ENCODE measurements around the gene NFATC1. TPM values are rescaled to one million over a fixed set of nuclear protein-coding genes. Genes with fewer than 3 reads are reported as not detected.

Gene NFATC1
- total RNA-seq, 4 donors from 2014 or later, result 10.1 to 15.0 (median 12.7) TPM

DNA sequence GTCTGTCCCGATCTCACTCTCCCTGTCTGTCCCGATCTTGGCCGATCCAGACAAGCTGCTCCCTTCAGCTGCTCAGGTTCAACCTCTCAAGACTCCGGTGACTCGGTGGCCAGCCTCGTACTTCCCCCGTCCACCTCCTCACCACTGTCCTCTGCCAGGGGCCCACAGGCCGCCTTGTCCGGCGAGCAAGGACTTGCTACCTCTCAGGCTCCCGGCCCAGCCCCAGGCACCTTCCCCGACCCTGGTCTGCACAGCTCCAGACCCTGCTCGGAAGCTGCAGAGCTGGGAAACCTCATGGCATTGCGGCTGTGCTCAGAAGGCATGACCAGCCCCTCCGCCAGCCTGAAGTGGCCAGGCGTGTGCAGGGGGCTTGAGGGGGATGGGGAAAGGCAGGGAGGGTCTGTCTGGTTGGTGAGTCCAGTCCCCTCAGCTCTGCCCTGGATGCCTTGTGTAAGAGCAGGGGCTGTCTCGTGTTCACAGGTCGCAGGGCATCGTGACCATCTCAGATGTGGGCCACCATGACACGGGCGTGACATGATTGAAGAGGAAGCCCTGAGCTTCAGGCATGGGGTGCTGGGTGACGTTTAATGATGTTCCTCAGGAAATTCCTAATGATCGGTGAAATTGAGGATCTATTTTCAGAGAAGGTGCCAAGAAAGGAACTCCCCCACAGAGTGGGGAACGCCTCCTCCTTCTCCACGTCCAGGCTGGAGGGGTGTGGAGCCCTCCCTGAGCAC, 162.6 kb downstream of the NFATC1 start:
- whole genome bisulfite sequencing, 2 donors, result 69 to 76% methylated on average over 21 to 22 of the region's 25 CpGs
- no peak for DNase-seq
- Histone ChIP-seq H3K36me3 (no peaks in the 10 kb centered on the region), H3K4me1 (no peaks in the 10 kb centered on the region), H3K9me3 (no peaks in the 10 kb centered on the region), H3K27me3 (no peaks in the 10 kb centered on the region), H3K4me3 (replicated peaks in 1 of 3) (no peak overlapping the region), H3K27ac (no peak overlapping the region)
- intact Hi-C loops (cut with DNase I), result no loop called here
- TF ChIP-seq, protein P1, sequence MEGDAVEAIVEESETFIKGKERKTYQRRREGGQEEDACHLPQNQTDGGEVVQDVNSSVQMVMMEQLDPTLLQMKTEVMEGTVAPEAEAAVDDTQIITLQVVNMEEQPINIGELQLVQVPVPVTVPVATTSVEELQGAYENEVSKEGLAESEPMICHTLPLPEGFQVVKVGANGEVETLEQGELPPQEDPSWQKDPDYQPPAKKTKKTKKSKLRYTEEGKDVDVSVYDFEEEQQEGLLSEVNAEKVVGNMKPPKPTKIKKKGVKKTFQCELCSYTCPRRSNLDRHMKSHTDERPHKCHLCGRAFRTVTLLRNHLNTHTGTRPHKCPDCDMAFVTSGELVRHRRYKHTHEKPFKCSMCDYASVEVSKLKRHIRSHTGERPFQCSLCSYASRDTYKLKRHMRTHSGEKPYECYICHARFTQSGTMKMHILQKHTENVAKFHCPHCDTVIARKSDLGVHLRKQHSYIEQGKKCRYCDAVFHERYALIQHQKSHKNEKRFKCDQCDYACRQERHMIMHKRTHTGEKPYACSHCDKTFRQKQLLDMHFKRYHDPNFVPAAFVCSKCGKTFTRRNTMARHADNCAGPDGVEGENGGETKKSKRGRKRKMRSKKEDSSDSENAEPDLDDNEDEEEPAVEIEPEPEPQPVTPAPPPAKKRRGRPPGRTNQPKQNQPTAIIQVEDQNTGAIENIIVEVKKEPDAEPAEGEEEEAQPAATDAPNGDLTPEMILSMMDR (IDR thresholded peaks at IDR 0.05), result no peak
- TF ChIP-seq POLR2A (IDR thresholded peaks at IDR 0.05), result no peak

DNA sequence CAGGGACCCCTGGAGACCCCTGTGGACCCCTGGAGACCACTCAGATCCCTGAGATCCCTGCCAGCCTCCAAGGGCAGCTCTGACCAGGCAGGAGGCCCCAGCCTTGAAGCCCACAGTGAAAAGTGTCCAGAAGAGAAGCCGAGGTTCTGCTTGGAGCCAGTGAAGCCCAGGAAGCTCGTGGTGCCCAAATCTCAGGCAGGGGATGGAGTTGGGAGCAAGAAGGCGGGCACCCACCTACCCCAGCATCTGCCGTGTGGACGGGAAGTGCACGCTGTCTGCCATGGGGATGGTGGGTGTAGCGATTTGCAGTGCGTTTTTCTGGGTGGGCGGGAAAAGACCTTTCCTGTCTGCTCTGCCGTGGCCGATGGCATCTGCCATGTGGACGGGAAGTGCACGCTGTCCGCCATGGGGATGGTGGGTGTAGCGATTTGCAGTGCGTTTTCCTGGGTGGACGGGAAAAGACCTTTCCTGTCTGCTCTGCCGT, 163.2 kb downstream of the NFATC1 start:
- Histone ChIP-seq H3K27ac (no peak overlapping the region), H3K9me3 (no peaks in the 10 kb centered on the region), H3K36me3 (no peaks in the 10 kb centered on the region), H3K4me3 (replicated peaks in 1 of 3) (no peak overlapping the region), H3K27me3 (no peaks in the 10 kb centered on the region), H3K4me1 (no peaks in the 10 kb centered on the region)
- TF ChIP-seq, protein P1 (IDR thresholded peaks at IDR 0.05), result no peak
- no peak for TF ChIP-seq POLR2A (IDR thresholded peaks at IDR 0.05)
- WGBS, 2 donors, result 92 to 98% methylated on average over 18 of the region's 18 CpGs
- no peak for DNase-seq
- intact Hi-C loops (cut with DNase I), result no loop called here

DNA sequence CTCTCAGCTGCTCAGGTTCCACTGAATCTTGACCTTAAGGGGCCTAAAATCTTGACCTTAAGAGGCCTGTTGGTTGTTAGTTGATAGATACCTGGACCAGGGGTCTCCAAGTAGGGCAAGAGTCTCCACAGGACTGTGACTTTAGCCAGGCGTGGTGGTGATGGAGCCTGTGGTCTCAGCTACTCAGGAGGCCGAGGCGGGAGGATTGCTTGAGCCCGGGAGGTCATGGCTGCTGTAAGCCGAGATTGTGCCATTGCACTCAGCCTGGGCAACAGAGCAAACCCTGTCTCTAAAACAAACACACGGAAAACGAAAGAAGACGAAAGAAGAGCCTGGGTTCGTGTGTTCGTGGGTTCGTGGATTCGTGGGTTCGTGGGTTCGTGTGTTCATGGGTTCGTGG, 163.7 kb downstream of the NFATC1 start:
- no peaks in the 10 kb centered on the region for H3K9me3 ChIP-seq
- TF ChIP-seq, protein P1 (IDR thresholded peaks at IDR 0.05), result no peak
- TF ChIP-seq POLR2A (IDR thresholded peaks at IDR 0.05), result no peak
- H3K4me3 ChIP-seq (replicated peaks in 1 of 3), result no peak overlapping the region
- no peak for DNase-seq
- no peaks in the 10 kb centered on the region for H3K36me3 ChIP-seq
- H3K27me3 ChIP-seq, result no peaks in the 10 kb centered on the region
- 94% methylated on average over 15 of the region's 15 CpGs for WGBS, 2 donors
- intact Hi-C loops (cut with DNase I), result no loop called here
- H3K27ac ChIP-seq, result no peak overlapping the region
- H3K4me1 ChIP-seq, result no peaks in the 10 kb centered on the region

DNA sequence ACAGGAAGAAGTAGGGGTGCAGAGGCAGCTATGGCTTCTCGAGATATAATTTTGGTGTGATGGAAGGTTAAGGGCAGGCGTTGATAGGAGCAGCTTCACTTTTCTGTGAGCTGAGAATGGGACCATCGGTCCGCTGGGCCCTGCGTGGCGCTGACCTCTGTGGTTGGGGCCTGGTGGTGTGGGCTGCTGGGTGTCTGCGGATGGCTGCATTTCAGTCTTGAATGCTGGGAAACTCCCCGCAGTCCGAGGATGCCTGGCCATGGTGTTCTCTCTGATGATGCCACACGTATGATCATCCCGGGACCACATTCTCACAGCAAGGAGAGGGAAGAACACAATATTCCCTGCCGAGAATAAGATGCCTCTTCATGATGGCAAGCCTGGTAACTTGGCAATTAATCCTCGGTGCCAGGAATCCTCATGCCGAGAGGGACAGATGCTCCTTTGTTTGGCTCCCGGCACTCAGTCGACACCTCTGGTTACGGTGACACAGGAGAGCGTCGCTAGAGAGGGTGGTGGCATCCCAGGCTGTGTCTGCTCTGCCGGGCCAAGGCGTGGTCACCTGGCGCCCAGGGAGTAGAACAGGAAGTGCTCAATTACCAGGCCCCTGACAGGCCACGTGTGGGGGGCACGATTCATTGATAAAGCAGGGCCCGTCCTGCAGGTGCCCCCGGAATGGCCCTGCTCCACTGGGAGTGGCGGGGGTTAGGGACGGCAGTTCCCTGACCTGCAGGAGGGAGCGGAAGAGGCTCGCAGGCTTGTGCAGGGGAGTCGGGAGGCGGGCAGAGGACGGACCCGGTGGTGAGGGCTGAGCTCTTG, 164.5 kb downstream of the NFATC1 start:
- Histone ChIP-seq H3K4me3 (replicated peaks in 1 of 3) (no peak overlapping the region), H3K27ac (no peak overlapping the region), H3K4me1 (no peaks in the 10 kb centered on the region), H3K9me3 (no peaks in the 10 kb centered on the region), H3K27me3 (no peaks in the 10 kb centered on the region), H3K36me3 (no peaks in the 10 kb centered on the region)
- 89 to 94% methylated on average over 34 of the region's 34 CpGs for WGBS, 2 donors
- no peak for TF ChIP-seq POLR2A (IDR thresholded peaks at IDR 0.05)
- TF ChIP-seq, protein P1 (IDR thresholded peaks at IDR 0.05), result no peak
- DNase-seq, result no peak
- intact Hi-C loops (cut with DNase I), result no loop called here

DNA sequence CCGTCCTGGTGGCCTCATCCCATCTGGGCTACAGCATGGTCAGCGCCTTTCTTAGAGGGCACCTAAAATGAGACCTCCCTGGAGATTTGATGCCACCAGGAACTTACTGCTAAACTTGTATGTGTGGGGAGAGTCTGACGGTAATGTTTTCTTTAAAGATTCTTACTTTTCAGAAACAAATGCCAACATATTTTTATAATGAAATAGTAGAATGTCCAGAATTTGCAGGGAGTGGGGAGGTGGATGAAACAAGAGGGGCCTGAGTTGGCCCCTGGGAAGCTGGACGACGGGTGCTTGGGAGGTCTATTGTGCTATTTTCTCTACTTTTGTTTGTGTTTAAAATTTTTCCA, 165.1 kb downstream of the NFATC1 start:
- Histone ChIP-seq H3K27me3 (no peaks in the 10 kb centered on the region), H3K27ac (no peak overlapping the region), H3K36me3 (no peaks in the 10 kb centered on the region), H3K9me3 (no peaks in the 10 kb centered on the region), H3K4me1 (no peaks in the 10 kb centered on the region), H3K4me3 (replicated peaks in 1 of 3) (no peak overlapping the region)
- intact Hi-C loops (cut with DNase I), result no loop called here
- TF ChIP-seq, protein P1 (IDR thresholded peaks at IDR 0.05), result no peak
- TF ChIP-seq POLR2A (IDR thresholded peaks at IDR 0.05), result no peak
- 79% methylated on average over 5 of the region's 5 CpGs for WGBS, 2 donors
- DNase-seq, result no peak

Measured in thyroid gland (tissue), 4 donors.